ENCODE data around the gene DERA.
"Not testable (repeated sequence)": the region's sequence is repeated elsewhere in the genome, so short reads cannot be mapped to it uniquely, and the experiment has no call there.

Gene DERA

GRCh38 chr12:16003460-16003859 is 92.3 kb downstream of the DERA start:
- no peaks in the 10 kb centered on the region for H3K79me2 ChIP-seq (ENCODE audit: insufficient read depth, low read length)
- DNase-seq (no peak), ATAC-seq (ENCODE audit: insufficient read depth, low read depth) (no peak)
- no peaks in the 10 kb centered on the region for H4K20me1 ChIP-seq (ENCODE audit: insufficient read depth, low read length)
- no peak overlapping the region for H3K4me2 ChIP-seq (ENCODE audit: insufficient read depth, low read length)
- no peak overlapping the region for H3K27ac ChIP-seq (ENCODE audit: low read length)
- no peaks in the 10 kb centered on the region for H3K9me3 ChIP-seq (ENCODE audit: insufficient read depth, low read length, severe bottlenecking)
- no peak overlapping the region for H2AFZ ChIP-seq (ENCODE audit: low read depth, low read length)
- H3K9ac ChIP-seq (ENCODE audit: low read depth, low read length): no peak overlapping the region
- H3K4me3 ChIP-seq (ENCODE audit: low read depth in 1 of 2, low read length in 2 of 2): no peak overlapping the region
- H3K27me3 ChIP-seq (ENCODE audit: insufficient read depth, low read length, poor library complexity): no peaks in the 10 kb centered on the region
- no peak for TF ChIP-seq EZH2 (IDR thresholded peaks at IDR 0.05; ENCODE audit: borderline replicate concordance, low read depth, low read length, severe bottlenecking)
- TF ChIP-seq, protein P1, sequence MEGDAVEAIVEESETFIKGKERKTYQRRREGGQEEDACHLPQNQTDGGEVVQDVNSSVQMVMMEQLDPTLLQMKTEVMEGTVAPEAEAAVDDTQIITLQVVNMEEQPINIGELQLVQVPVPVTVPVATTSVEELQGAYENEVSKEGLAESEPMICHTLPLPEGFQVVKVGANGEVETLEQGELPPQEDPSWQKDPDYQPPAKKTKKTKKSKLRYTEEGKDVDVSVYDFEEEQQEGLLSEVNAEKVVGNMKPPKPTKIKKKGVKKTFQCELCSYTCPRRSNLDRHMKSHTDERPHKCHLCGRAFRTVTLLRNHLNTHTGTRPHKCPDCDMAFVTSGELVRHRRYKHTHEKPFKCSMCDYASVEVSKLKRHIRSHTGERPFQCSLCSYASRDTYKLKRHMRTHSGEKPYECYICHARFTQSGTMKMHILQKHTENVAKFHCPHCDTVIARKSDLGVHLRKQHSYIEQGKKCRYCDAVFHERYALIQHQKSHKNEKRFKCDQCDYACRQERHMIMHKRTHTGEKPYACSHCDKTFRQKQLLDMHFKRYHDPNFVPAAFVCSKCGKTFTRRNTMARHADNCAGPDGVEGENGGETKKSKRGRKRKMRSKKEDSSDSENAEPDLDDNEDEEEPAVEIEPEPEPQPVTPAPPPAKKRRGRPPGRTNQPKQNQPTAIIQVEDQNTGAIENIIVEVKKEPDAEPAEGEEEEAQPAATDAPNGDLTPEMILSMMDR (IDR thresholded peaks at IDR 0.05; ENCODE audit: borderline replicate concordance, extremely low read depth, low read length, poor library complexity, severe bottlenecking): no peak
- no peaks in the 10 kb centered on the region for H3K4me1 ChIP-seq (ENCODE audit: insufficient read depth, low read length)
- H3K36me3 ChIP-seq (ENCODE audit: insufficient read depth, low read length): peaks cover 2% of the 10 kb centered on the region; the same call in 1 of the 2 replicates

- Histone ChIP-seq H3K27ac (ENCODE audit: low read length) (no peak overlapping the region), H3K9me3 (ENCODE audit: insufficient read depth, low read length, severe bottlenecking) (no peaks in the 10 kb centered on the region), H3K79me2 (ENCODE audit: insufficient read depth, low read length) (no peaks in the 10 kb centered on the region), H3K4me1 (ENCODE audit: insufficient read depth, low read length) (no peaks in the 10 kb centered on the region), H3K36me3 (ENCODE audit: insufficient read depth, low read length) (no peaks in the 10 kb centered on the region), H3K27me3 (ENCODE audit: insufficient read depth, low read length, poor library complexity) (no peaks in the 10 kb centered on the region), H3K9ac (ENCODE audit: low read depth, low read length) (no peak overlapping the region), H3K4me3 (ENCODE audit: low read depth in 1 of 2, low read length in 2 of 2) (no peak overlapping the region), H2AFZ (ENCODE audit: low read depth, low read length) (no peak overlapping the region), H3K4me2 (ENCODE audit: insufficient read depth, low read length) (no peak overlapping the region), H4K20me1 (ENCODE audit: insufficient read depth, low read length) (no peaks in the 10 kb centered on the region)
- no peak for ATAC-seq (ENCODE audit: insufficient read depth, low read depth)
- TF ChIP-seq, protein P1 (IDR thresholded peaks at IDR 0.05; ENCODE audit: borderline replicate concordance, extremely low read depth, low read length, poor library complexity, severe bottlenecking): no peak
- TF ChIP-seq EZH2 (IDR thresholded peaks at IDR 0.05; ENCODE audit: borderline replicate concordance, low read depth, low read length, severe bottlenecking): no peak
- no peak for DNase-seq
These were observed 95.6 kb downstream of the DERA start for GRCh38 chr12:16006752-16007151.

DNA sequence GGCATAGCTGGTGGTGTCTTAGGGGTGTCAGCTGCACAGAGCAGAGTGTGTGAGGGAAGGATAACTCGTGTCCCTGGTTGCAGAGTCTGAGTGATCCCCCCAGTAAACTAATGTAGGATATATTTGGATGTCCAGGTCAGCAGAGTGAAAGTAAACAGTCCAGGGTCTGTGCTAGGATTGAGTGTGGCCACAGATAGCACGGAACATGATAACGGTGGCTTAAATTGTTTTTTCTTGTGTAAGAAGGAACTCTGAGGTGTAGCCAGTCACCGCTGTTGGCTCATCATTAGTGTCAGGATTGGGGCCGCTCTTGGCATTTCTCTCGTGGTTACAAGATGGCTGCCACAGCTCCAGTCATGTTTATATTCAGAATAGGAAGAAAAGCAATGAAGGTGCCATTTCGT is 97.3 kb downstream of the DERA start:
- H3K27ac ChIP-seq (ENCODE audit: low read length): no peak overlapping the region
- H3K27me3 ChIP-seq (ENCODE audit: insufficient read depth, low read length, poor library complexity): no peaks in the 10 kb centered on the region
- no peaks in the 10 kb centered on the region for H4K20me1 ChIP-seq (ENCODE audit: insufficient read depth, low read length)
- no peak overlapping the region for H3K4me2 ChIP-seq (ENCODE audit: insufficient read depth, low read length)
- no peaks in the 10 kb centered on the region for H3K4me1 ChIP-seq (ENCODE audit: insufficient read depth, low read length)
- ATAC-seq (ENCODE audit: insufficient read depth, low read depth): no peak
- no peak overlapping the region for H3K4me3 ChIP-seq (ENCODE audit: low read depth in 1 of 2, low read length in 2 of 2)
- H3K36me3 ChIP-seq (ENCODE audit: insufficient read depth, low read length): peaks cover 5% of the 10 kb centered on the region; the same call in 1 of the 2 replicates
- no peaks in the 10 kb centered on the region for H3K9me3 ChIP-seq (ENCODE audit: insufficient read depth, low read length, severe bottlenecking)
- DNase-seq: no peak
- no peak overlapping the region for H3K9ac ChIP-seq (ENCODE audit: low read depth, low read length)
- no peak overlapping the region for H2AFZ ChIP-seq (ENCODE audit: low read depth, low read length)
- TF ChIP-seq, protein P1 (IDR thresholded peaks at IDR 0.05; ENCODE audit: borderline replicate concordance, extremely low read depth, low read length, poor library complexity, severe bottlenecking): no peak
- no peak for TF ChIP-seq EZH2 (IDR thresholded peaks at IDR 0.05; ENCODE audit: borderline replicate concordance, low read depth, low read length, severe bottlenecking)
- no peaks in the 10 kb centered on the region for H3K79me2 ChIP-seq (ENCODE audit: insufficient read depth, low read length)

GRCh38 chr12:16012117-16012516 is 101.0 kb downstream of the DERA start:
- Histone ChIP-seq H3K9me3 (ENCODE audit: insufficient read depth, low read length, severe bottlenecking) (peaks cover 22% of the 10 kb centered on the region), H3K9ac (ENCODE audit: low read depth, low read length) (no peak overlapping the region), H4K20me1 (ENCODE audit: insufficient read depth, low read length) (no peaks in the 10 kb centered on the region), H2AFZ (ENCODE audit: low read depth, low read length) (no peak overlapping the region), H3K27me3 (ENCODE audit: insufficient read depth, low read length, poor library complexity) (no peaks in the 10 kb centered on the region), H3K27ac (ENCODE audit: low read length) (no peak overlapping the region), H3K4me2 (ENCODE audit: insufficient read depth, low read length) (no peak overlapping the region), H3K79me2 (ENCODE audit: insufficient read depth, low read length) (no peaks in the 10 kb centered on the region), H3K4me3 (ENCODE audit: low read depth in 1 of 2, low read length in 2 of 2) (no peak overlapping the region), H3K4me1 (ENCODE audit: insufficient read depth, low read length) (no peaks in the 10 kb centered on the region), H3K36me3 (ENCODE audit: insufficient read depth, low read length) (peaks cover 16% of the 10 kb centered on the region; the same call in 1 of the 2 replicates)
- peak; percentile 35; the same call in 2 of the 3 replicates for ATAC-seq (ENCODE audit: insufficient read depth, low read depth)
- TF ChIP-seq EZH2 (IDR thresholded peaks at IDR 0.05; ENCODE audit: borderline replicate concordance, low read depth, low read length, severe bottlenecking): no peak
- TF ChIP-seq, protein P1 (IDR thresholded peaks at IDR 0.05; ENCODE audit: borderline replicate concordance, extremely low read depth, low read length, poor library complexity, severe bottlenecking): no peak
- DNase-seq: no peak

DNA sequence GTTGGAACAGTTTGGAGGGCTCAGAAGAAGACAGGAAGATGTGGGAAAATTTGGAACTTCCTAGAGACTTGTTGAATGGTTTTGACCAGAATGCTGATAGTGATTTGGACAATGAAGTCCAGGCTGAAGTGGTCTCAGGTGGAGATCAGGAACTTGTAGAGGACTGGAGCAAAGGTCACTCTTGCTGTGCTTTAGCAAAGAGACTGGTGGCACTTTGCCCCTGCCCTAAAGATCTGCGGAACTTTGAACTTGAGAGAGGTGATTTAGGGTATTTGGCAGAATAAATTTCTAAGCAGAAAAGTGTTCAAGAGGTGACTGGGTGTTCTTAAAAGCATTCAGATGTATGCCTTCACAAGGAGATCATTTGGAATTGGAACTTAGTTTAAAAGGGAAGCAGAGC is 102.6 kb downstream of the DERA start:
- H3K9ac ChIP-seq (ENCODE audit: low read depth, low read length); H3K4me3 ChIP-seq (ENCODE audit: low read depth in 1 of 2, low read length in 2 of 2); H2AFZ ChIP-seq (ENCODE audit: low read depth, low read length); ATAC-seq (ENCODE audit: insufficient read depth, low read depth); H3K4me2 ChIP-seq (ENCODE audit: insufficient read depth, low read length); H4K20me1 ChIP-seq (ENCODE audit: insufficient read depth, low read length); DNase-seq; H3K27ac ChIP-seq (ENCODE audit: low read length); H3K4me1 ChIP-seq (ENCODE audit: insufficient read depth, low read length); H3K79me2 ChIP-seq (ENCODE audit: insufficient read depth, low read length); H3K27me3 ChIP-seq (ENCODE audit: insufficient read depth, low read length, poor library complexity): not testable (repeated sequence)
- Histone ChIP-seq H3K36me3 (ENCODE audit: insufficient read depth, low read length) (peaks cover 16% of the 10 kb centered on the region; the same call in 1 of the 2 replicates), H3K9me3 (ENCODE audit: insufficient read depth, low read length, severe bottlenecking) (peaks cover 22% of the 10 kb centered on the region)

All from DND-41 (cell line).